Activated T-helper 1 cell treated with Interleukin-2 at 50 U/mL for 16 hours (primary cell): ENCODE measurements around the gene DHFR.
A peak's percentile ranks its signal among the peaks of the same experiment; 100 is the strongest.
"Not testable (repeated sequence)": the region's sequence is repeated elsewhere in the genome, so short reads cannot be mapped to it uniquely, and the experiment has no call there.

Source experiments
- DNase-seq: peaks from one replicate; pipeline ENCODE4 v3.0.0-alpha.2; 2020; ENCODE audit warnings: low read depth

Gene DHFR

GRCh38 chr5:80654391-80655230, at the start of gene DHFR, which contains the start of gene MSH3:
Gene DHFR (minus strand): TSS chr5:80654983. CDS start chr5:80654489, 494 bp downstream.
Gene MSH3 (plus strand): TSS chr5:80654652. CDS start chr5:80654728, 76 bp downstream.
- peak; percentile 84 for DNase-seq

- no peak for DNase-seq
Measured at GRCh38 chr5:80704221-80704620, 49.4 kb upstream of the DHFR start.

GRCh38 chr5:80703747-80704146, 49.0 kb upstream of the DHFR start:
- no peak for DNase-seq

DNA sequence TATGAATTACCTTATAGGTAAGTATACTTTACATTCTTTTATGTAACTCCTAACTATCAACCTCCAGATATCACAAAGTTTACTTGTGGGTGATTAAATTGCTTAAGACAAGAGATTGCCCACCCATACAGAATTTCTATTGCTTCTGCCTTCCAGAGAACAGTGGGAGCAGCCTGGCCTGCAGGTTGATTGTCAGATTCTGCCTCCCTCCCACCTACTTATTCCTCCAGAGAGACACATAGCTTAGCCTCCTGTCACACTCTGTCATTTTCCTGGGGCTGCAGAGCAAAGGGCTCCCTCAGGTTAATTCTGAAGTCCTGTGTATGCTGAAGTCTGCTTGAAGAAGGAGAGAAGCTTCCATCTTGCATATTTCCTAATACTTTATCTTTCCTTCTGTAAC, 48.5 kb upstream of the DHFR start:
- DNase-seq = no peak

DNA sequence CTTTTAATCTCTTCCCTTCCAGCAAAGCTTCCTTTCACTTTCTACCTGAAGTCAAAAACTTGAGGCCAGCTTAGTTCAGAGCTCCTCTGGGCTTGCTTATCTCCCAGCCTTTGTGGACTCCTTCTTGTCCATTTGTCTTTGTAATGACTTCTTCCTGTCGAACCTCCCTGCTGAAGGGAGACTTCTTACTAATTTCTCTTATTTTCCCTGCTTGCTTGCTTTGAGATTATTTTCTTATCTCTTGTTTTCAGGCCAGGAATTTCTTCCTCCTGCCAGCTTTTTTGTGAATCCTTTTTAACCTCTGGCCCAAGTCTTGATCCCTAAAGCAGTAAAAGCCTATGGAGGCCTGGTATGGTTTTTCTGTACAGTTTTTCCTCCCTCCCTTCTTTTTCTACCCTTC, 46.8 kb upstream of the DHFR start:
- DNase-seq = no peak

DNA sequence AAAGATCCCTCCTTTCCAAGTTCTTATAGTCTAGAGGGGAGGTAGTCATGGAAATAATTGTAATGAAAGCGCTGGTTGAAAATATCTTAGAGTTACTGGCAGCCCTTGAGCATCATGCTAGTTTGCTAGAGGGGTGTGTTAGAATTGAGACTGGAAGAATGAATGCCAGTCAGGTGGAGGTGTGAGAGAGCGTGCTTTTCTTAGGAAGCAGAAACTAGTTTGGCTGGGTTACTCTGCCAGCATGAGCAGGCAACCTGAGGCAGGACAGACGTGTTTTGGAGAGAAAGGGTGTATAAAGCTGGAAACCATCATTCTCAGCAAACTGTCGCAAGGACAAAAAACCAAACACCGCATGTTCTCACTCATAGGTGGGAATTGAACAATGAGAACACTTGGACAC, 43.6 kb upstream of the DHFR start:
- DNase-seq = no peak

DNA sequence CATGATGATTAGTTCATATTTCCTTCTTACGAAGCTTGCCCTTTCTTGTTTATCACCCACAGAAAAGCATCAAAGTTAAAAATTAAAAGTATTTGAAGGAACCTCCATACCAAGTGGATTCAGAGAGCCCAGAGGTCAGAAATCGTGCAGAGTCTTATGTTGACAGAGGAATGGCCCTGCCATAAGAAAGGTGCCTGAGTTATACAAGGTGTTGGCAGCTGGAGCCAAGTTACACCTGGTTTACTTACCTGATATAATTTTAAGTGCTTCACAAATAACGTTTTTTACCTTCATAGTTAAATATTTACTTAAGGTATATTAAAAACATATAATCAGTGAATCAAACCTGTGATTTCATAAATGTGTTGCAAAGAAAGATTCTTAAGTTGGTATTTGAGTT, 42.3 kb upstream of the DHFR start:
- DNase-seq = no peak

GRCh38 chr5:80696450-80696849, 41.7 kb upstream of the DHFR start:
- DNase-seq = no peak

DNA sequence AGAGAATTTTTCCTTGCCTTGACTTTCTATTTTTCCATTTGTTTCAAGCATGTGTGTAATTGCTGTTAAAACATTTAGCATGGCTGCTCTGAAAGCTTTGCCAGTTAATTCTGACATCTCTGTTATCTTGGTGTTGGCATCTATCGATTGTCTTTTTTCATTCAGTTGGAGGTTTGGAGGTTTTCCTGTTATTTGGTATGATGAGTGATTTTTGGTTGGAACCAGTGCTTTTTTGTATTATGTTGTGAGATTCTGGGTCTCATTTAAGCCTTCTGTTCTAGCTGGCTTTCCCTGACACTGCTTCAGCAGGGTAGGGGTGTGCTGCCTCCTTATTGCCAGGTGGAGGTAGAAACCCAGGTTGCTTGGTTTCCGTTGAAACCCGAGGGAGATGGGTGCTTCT, 40.9 kb upstream of the DHFR start:
- no peak for DNase-seq

- no peak for DNase-seq
Measured at GRCh38 chr5:80689627-80690026, 34.8 kb upstream of the DHFR start.

DNA sequence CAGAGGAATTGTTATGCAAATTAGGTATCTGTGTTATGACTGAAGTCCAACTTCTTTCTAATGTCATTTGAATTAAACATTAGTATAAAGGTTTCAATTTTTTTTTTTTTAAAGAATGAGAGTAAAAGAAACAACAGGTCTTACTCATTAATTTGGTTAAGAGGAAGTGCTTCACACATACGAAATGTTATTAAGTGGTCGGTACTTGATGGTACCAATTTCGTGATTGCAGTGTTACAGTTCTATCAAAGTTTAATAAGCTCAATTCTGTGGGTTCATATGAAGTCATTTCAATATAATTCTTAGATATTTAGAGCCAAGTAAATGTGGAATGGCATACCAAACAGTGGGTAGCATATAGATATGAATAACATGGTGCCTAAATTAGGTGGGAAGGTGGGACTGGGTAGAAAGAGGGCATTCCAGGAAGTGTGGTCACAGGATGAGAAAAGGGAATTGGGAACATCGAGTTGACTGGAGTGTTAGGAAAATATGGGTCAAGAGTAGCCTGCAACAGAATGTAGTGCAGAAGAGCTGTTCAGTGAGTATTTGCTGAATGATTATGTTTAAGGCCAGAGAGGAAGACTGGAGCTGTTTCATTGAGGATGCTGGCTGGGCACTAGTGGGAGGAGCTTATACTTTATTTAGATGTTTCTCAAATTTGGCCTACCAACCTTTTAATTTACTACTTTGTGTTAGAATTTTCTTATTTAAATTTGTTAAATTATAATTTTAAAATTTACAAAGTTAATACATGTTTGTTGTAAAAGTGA, 34.1 kb upstream of the DHFR start:
- DNase-seq = no peak

- no peak for DNase-seq
Measured at GRCh38 chr5:80686757-80687156, 32.0 kb upstream of the DHFR start.

DNA sequence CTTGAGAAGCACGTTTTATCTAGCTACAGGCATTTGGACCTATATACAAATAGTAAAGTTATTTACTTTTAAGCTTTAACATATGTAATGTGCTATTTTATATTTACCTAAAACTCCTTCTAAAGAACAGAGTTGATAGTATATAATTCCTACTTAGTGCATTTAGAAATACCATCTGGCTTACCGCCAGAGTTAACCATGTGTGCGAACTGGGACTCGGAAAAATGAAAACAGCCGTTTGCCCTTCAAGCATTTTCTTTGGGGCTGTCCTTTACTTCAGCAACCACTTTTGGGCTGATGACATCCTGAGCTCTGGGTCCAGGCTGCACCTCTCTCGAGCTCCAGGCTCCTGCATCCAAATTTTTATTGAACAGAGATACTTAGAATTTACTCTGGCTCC, 21.9 kb upstream of the DHFR start:
- no peak for DNase-seq

GRCh38 chr5:80672140-80672736, 17.5 kb upstream of the DHFR start:
- peak; percentile 12 for DNase-seq

- DNase-seq = no peak
Measured at GRCh38 chr5:80668016-80668969, 13.5 kb upstream of the DHFR start.

DNA sequence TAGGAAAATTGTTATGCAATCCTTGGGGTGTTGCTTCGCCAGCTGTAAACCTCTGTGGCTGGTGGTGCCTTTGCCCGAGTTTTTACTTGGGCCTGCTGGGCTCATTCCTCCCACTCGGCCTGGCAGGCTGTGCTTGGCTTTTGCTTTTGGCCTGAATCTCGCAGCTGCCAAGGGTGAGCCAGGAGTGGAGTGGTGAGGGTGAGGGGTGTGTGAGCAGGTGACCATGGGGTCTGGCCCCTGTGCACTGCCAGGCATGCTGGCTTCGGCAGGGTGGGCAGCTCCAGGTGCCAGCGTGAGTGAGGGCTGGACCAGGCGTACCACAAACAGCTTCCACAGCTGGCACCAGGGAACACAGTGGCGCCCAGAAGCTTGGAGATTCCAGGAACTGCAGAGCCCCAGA, 12.6 kb upstream of the DHFR start:
- DNase-seq = no peak

DNA sequence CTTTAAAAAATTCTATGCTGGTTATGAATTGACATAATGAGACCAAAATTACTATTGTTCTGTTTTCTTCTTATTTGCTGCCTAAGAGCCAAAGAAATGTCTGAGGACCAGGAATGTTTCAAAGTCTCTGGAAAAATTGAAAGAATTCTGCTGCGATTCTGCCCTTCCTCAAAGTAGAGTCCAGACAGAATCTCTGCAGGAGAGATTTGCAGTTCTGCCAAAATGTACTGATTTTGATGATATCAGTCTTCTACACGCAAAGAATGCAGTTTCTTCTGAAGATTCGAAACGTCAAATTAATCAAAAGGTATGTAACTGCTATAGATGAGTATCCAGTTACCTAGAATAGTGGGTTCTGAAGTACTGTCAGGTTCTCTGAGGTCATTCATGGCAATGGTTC, 10.3 kb upstream of the DHFR start:
- DNase-seq = no peak

DNA sequence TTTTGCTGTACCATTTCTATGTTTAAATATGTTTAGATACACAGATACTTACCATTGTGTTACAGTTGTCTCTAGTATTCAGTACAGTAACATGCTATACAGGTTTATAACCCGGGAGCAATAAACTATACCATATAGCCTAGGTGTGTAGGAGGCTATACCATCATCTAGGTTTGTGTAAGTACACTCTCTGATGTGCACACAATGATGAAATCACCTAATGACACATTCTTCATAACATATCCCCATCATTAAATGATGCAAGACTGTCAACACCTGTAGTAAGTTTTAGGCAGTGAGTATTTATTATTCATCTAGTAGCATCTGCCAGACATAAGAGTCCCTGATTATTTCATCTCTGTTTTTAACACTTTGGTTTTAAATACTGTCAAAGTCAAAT, 7.3 kb upstream of the DHFR start:
- no peak for DNase-seq

DNA sequence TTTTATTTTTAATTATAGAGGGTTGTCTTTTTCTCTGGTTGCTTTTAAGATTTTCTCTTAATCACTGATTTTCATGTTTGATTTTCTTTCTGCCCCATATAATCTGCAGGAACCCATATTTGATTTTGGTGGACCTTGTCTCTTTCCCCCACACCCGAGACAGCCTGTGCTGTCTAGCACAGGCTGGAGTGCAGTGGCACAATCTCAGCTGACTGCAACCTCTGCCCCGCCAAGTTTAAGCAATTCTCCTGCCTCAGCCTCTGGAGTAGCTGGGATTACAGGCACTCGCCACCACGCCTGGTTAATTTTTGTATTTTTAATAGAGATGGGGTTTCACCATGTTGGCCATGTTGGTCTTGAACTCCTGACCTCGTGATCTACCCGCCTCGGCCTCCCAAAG, 5.9 kb upstream of the DHFR start:
- not testable (repeated sequence) for DNase-seq

GRCh38 chr5:80659106-80659505, 4.3 kb upstream of the DHFR start:
- no peak for DNase-seq

DNA sequence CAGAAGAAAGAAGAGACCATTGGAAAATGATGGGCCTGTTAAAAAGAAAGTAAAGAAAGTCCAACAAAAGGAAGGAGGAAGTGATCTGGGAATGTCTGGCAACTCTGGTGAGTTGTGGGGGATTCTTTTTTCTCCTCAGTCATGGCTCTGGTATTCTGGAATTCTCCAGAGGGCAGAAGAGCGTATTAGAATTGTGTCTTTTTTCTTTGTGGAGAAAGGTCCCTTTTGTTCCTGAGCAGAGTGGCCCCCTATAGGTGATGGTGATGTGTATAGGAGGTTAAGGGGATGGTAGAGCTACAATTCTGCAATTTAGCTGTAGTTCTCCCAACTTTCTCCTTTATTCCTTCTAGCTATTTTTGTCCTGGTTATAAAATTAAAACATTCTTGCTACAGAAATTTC, 1.6 kb upstream of the DHFR start:
- DNase-seq = no peak
